Activated gamma-delta T cell (primary cell): ENCODE results near the gene NAB2.
"Not testable (repeated sequence)": the region's sequence is repeated elsewhere in the genome, so short reads cannot be mapped to it uniquely, and the experiment has no call there.

ENCODE experiments used
- DNase-seq: peaks from one replicate; lab custom pipeline; 2025; lab: John Stamatoyannopoulos, UW
- total RNA-seq, 2 donors: gene quantifications; one replicate each; lab custom pipeline; 2026; lab: John Stamatoyannopoulos, UW

The NAB2 gene
- 14.3 to 24.8 reads per million in 2 donors for total RNA-seq

DNA sequence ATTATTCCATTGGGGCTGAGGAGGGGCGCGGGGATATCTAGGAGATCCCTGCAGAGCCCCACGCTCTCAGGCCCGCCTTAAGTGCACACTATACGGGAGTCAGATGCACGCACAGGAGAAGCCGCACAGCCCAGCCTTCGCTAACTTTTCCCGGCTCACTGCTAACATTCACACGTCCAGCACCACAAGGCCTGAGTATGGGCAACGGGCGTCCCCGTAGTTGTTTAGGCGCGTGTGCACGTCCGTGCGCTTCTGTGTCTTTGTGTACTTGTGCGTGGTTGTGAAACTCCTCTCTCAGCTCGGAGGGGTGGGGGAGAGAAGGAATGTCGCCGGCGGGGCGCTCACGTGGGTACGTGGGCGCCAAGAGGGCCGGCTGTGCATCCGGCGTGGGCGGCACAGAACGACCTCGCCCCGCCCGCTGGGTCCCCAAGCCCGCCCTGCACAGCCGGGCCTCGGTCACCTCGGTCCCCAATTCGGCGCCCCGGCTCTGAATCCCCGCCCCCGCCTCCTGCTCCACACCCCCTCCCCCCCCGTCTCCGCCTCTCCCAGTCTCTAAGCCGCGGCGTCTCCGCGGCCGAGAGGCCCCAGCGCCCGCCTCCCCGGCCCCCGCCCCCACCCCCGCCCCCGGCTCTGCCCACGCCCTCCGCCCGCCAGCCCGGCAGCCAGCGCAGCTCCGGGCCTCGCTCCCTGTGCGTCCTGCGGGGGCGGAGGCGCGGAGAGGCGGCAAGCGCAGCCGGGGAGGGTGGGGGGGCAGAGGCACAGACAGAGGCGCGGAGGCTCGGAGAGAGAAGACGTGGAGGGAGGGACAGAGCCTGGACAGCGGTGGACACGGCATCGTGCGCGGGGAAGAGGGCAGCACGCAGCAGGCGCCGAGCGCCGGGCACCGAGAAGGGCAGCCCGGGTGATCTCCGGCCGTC lies at the start of gene NAB2:
Gene NAB2, plus strand, starts transcription at position 761 of the 917 bp plus-strand sequence. CDS start 158 bp downstream, outside the sequence.
- DNase-seq: peak; percentile 89

GRCh38 chr12:57040211-57040610 lies 48.7 kb upstream of the NAB2 start:
- DNase-seq: no peak

DNA sequence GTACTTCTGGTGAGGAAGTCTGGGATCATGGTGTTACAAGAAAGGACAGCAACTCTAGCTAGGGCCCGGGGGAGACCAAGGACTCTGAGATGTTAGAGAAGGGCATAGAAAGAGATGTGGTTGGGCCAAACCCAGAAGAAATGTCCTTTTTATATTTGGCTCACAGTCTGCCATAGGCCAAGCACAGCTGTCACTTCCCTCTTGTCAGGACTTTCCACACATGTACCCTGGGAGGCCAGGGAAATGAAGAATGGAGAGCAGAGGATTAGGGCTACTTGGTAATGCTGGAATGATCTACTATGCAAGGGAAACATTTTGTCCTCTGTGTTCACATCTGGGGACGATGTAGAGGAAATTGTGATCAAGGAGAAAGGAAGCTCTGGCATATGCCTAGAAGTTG lies 48.2 kb upstream of the NAB2 start:
- DNase-seq: no peak

- no peak for DNase-seq
Measured at GRCh38 chr12:57042695-57043094, 46.2 kb upstream of the NAB2 start.

GRCh38 chr12:57044468-57044867 lies 44.4 kb upstream of the NAB2 start:
- DNase-seq: no peak

DNA sequence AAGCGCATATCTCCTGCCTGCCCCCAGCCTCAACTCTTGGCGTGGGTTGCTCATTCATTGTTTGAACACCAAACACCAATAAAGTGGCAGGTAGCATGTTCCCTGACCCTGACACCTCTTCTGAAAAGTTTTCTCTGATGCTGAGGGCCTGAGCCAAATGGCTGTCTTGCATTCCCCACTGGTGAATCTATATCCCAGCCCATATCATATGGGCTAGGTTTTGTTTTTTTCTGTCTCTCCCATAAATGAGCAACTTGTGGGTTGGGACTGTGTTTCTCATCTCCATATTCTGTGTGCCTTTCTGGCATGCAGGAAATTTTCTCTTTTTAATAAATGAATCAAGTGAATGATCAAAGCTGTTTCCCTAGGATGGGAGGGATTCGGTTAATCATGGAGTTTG lies 44.0 kb upstream of the NAB2 start:
- no peak for DNase-seq

GRCh38 chr12:57046086-57046791 lies 42.7 kb upstream of the NAB2 start:
- DNase-seq: no peak

- DNase-seq: no peak
Measured at GRCh38 chr12:57046947-57047890, 41.7 kb upstream of the NAB2 start.

- DNase-seq: no peak
Measured at GRCh38 chr12:57047981-57048380, 40.9 kb upstream of the NAB2 start.

- no peak for DNase-seq
Measured at GRCh38 chr12:57048423-57049118, 40.3 kb upstream of the NAB2 start.

GRCh38 chr12:57049119-57049446 lies 39.8 kb upstream of the NAB2 start:
- no peak for DNase-seq

DNA sequence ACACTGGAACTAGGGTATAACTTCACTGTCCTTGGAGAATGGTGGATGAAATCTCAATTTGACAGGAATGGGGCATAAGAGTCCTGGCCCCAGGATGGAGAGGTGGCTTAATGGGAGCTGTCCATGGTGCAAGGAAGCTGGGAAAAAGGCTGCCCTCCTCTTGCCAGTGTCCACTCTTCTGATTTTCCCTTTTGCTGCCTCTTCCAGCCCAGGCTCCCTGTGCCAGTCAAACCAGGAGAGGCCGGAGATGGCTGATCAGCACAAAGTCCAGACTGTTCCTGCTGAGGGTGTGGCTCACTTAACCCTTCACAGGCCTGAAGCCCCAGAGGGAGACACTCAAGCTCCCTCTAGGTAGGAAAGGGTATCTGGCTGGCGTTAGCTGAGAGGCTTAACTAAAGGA lies 39.0 kb upstream of the NAB2 start, which contains the start of gene MYO1A:
Gene MYO1A, minus strand, starts transcription at position 240 of the 400 bp plus-strand sequence. CDS start 1,806 bp downstream, outside the sequence.
- no peak for DNase-seq

GRCh38 chr12:57051011-57051410 lies 37.9 kb upstream of the NAB2 start:
- DNase-seq: no peak

DNA sequence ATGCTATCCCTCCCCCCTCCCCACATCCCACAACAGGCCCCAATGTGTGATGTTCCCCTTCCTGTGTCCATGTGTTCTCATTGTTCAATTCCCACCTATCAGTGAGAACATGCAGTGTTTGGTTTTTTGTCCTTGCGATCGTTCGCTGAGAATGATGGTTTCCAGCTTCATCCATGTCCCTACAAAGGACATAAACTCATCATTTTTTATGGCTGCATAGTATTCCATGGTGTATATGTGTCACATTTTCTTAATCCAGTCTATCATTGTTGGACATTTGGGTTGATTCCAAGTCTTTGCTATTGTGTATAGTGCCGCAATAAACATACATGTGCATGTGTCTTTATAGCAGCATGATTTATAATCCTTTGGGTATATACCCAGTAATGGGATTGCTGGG lies 35.8 kb upstream of the NAB2 start:
- not testable (repeated sequence) for DNase-seq

GRCh38 chr12:57053901-57054300 lies 35.0 kb upstream of the NAB2 start:
- not testable (repeated sequence) for DNase-seq

DNA sequence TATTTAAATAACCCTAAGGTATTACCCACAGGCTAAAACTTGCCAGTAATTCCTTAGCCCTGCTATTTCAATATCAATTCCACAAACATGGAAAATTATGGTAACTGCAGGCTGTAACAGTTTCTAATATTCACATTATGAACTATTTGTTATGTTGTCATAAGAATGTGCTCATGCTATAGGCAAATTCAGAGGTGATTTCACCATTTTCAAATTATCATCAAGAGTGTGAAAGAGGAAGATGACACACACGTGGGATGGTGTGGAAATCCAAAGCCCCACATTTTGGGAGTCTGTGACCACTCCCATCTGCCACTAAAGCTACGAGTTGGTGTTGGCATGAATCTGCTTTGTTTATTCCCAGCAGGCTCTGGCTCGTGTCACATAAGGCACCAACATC lies 33.1 kb upstream of the NAB2 start:
- DNase-seq: no peak

DNA sequence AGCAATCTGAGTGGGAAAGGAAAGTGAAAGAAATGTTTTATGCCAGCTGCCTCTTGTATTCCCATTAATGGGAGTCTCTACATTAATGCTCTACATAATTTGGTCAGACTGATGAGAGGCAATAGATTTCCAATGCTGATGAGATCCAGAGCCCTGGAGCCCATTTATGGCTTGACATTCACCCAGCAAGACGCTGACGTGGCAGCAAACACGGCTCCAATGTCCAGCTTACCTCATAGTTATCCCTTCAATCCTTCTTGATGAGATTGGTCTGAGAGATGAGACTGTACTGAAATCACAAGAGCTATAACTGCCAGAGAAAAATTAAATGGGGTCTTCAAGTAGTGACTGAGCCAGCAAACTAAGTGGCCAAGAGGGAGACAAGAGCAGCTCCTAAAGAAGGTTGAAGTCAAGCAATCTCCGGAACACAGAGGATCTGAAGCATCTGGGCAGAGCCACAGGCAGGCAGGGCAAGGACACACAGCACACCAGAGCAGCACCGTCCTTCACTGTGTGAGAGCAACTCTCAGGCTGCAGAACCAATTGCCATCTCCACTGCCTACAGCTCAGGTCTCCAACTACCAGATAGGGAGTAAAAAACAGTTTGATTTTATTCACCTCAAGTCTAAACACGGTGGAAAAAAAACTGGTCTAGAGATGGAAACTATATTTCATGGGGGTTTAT lies 31.7 kb upstream of the NAB2 start:
- no peak for DNase-seq

GRCh38 chr12:57058454-57058853 lies 30.5 kb upstream of the NAB2 start:
- DNase-seq: no peak

DNA sequence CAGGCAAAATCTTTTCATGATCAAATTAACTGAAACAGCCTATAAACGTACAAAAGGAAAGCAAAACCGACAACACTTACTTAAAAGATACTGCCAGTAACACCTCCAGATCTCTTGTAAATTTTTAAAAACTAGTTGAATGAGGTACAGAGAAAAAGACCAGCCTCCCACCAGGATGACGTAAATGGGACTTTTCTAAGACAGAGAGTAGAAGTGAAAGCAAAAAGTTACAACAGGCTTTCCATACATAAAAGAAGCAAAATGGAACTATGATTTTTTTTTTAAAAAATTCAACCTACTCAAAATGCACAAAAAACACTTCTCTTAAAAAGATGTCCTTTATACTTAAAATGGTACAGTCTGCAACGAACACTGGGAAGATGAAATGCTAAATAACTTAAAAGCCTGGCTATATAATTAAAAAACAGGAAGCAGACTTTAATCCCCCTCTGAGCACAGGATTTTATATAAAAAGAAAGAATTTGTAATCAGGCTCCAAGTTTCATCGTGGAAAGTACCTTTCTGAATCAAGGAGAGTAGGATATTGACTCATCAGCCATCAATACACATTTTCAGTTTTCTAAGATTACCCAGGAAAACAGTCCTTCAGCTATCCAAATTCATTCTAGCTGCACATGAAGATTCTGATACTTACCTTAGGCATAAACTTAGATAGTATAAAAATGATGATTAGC lies 24.8 kb upstream of the NAB2 start:
- DNase-seq: no peak

DNA sequence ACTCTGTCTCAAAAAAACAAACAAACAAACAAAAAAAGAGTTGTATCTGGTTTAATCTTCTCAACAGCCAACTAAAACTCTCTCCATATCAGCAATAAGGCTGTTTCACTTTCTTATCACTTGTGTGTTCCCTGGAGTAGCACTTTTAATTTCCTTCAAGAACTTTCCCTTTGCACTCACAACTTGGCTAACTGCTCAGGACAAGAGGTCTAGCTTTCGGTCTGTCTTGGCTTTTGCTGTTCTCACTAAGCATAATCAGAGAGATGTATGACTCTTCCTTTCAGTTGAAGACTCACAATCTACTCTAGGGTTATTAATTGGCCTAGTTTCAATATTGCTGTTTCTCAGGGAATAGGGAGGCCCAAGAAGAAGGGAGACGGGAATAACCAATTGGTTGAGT lies 22.7 kb upstream of the NAB2 start:
- DNase-seq: no peak
